ENCODE data around the gene SUFU.

GRCh38 chr10:102550636-102551210, 47.0 kb downstream of the SUFU start:
- TF ChIP-seq CTCF (IDR thresholded peaks at IDR 0.05): no peak
- no peak for TF ChIP-seq EZH2 (IDR thresholded peaks at IDR 0.05; ENCODE audit: borderline replicate concordance, insufficient read depth, low read depth, low read length, poor library complexity, severe bottlenecking)

Measured in B cell (primary cell).